Neural progenitor cell (in vitro differentiated cells): ENCODE data around the gene RFFL. TPM values are rescaled to one million over a fixed set of nuclear protein-coding genes. Genes with fewer than 3 reads are reported as not detected.

Source experiments
- DNase-seq: peaks from one replicate; pipeline ENCODE4 v3.0.0-alpha.2; 2016; ENCODE audit warnings: low spot score
- H2AFZ ChIP-seq: fragments of 200-600 bp; sonication (generic); replicated peaks from 2 replicates; pipeline ENCODE4 v1.6.1; 2016; ENCODE audit warnings: antibody characterized with exemption
- H3F3A ChIP-seq: fragments of 200-600 bp; sonication (generic); 2 replicates; pipeline ENCODE4 v1.6.1; 2016; ENCODE audit warnings: antibody characterized with exemption, low read depth
- H3K27ac ChIP-seq: fragments of 200-600 bp; sonication (generic); 2 replicates; pipeline ENCODE4 v1.5.1; 2016; ENCODE audit warnings: mild to moderate bottlenecking
- H3K27me3 ChIP-seq: fragments of 200-600 bp; sonication (generic); 2 replicates; pipeline ENCODE4 v1.6.1; 2016; ENCODE audit warnings: mild to moderate bottlenecking, moderate library complexity
- H3K36me3 ChIP-seq: fragments of 200-600 bp; sonication (generic); 2 replicates; pipeline ENCODE4 v1.5.1; 2016
- H3K4me1 ChIP-seq: fragments of 200-600 bp; sonication (generic); 2 replicates; pipeline ENCODE4 v1.6.1; 2016; ENCODE audit warnings: mixed run types
- H3K4me2 ChIP-seq: fragments of 200-600 bp; sonication (generic); 2 replicates; pipeline ENCODE4 v1.6.1; 2016
- H3K4me3 ChIP-seq: fragments of 200-600 bp; sonication (generic); 2 replicates; pipeline ENCODE4 v1.5.1; 2016
- H3K79me2 ChIP-seq: fragments of 200-600 bp; sonication (generic); 2 replicates; pipeline ENCODE4 v1.6.1; 2016; ENCODE audit warnings: low read depth
- H3K9ac ChIP-seq: fragments of 200-600 bp; sonication (generic); 2 replicates; pipeline ENCODE4 v1.6.1; 2016
- H3K9me3 ChIP-seq: fragments of 200-600 bp; sonication (generic); 2 replicates; pipeline ENCODE4 v1.5.1; 2016; ENCODE audit warnings: low read depth
- H4K20me1 ChIP-seq: fragments of 200-600 bp; sonication (generic); 2 replicates; pipeline ENCODE4 v1.6.1; 2016; ENCODE audit warnings: low read depth
- H3K27ac Mint-ChIP-seq: 3 replicates; pipeline ENCODE4 v1.8.0; 2021; ENCODE audit warnings: mixed read lengths
- H3K27me3 Mint-ChIP-seq: 2 replicates; pipeline ENCODE4 v1.8.0; 2022; ENCODE audit warnings: low read depth, mild to moderate bottlenecking, inconsistent platforms, moderate library complexity, mixed read lengths; ENCODE audit not compliant: insufficient read depth
- H3K36me3 Mint-ChIP-seq: 3 replicates; pipeline ENCODE4 v1.8.0; 2021; ENCODE audit warnings: mixed read lengths
- H3K4me1 Mint-ChIP-seq: 3 replicates; pipeline ENCODE4 v1.8.0; 2021; ENCODE audit warnings: mixed read lengths
- H3K4me3 Mint-ChIP-seq: 3 replicates; pipeline ENCODE4 v1.8.0; 2021; ENCODE audit warnings: mild to moderate bottlenecking, moderate library complexity, mixed read lengths
- H3K9me3 Mint-ChIP-seq: 3 replicates; pipeline ENCODE4 v1.8.0; 2020; ENCODE audit warnings: mixed read lengths
- CTCF ChIP-seq: fragments of 200-600 bp; sonication (generic); IDR thresholded peaks from 2 replicates; pipeline ENCODE4 v1.5.1; 2017; ENCODE audit warnings: antibody characterized with exemption, mild to moderate bottlenecking
- EZH2 ChIP-seq: fragments of 200-600 bp; sonication (generic); IDR thresholded peaks from 2 replicates; pipeline ENCODE4 v1.6.1; 2017; ENCODE audit warnings: antibody characterized with exemption, mild to moderate bottlenecking, moderate library complexity
- EZH2phosphoT487 ChIP-seq: fragments of 200-600 bp; sonication (generic); IDR thresholded peaks from 2 replicates; pipeline ENCODE4 v1.6.1; 2017; ENCODE audit warnings: antibody characterized with exemption
- total RNA-seq: library from RNA; depleted of rRNA; stranded (reverse); fragments of >200 nt; gene quantifications from 2 replicates; pipeline ENCODE4 v1.2.3, GENCODE V29; 2015; ENCODE audit warnings: low replicate concordance

RFFL gene
- total RNA-seq, 1 donor from 2014 or later = 20.6 TPM

DNA sequence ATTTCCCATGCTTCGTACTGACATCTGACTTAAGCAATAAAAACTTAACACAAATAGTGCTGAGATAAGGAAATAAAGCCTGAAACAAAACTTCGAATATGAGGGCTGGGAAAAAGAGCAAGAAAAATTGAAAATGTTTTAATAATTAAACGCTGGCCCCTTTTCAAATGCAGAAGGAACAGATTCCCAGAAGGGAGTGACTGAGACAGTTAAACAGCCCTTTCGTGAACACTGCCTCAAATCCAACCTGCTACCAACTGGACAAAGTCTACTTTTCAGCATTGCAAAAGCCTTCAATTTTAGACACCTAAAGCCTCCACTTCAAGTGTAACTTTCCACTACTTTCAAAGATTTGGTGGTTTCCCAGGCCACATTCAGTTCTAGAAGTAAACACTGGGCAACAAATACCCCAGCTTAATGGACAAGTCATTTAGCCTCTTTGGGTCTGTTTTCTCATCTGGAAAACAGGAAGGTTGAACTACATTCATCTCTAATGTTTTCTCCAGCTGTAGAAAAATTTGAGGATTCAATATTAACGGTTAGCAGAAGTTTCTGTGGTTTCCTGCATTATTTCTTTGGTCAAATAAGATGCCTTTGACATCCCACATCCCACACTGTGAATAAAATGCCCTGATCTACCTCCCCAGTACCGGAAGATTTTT, 11.8 kb downstream of the RFFL start:
- Histone ChIP-seq H3K9ac (no peak overlapping the region), H3K79me2 (no peaks in the 10 kb centered on the region)
- peaks cover 18% of the 10 kb centered on the region for H3K4me1 Mint-ChIP-seq

GRCh38 chr17:35051183-35051578, 12.3 kb downstream of the RFFL start:
- H3K4me3 Mint-ChIP-seq = no peak overlapping the region
- peaks cover 2% of the 10 kb centered on the region for H3K27me3 Mint-ChIP-seq
- H3K27ac Mint-ChIP-seq = no peak overlapping the region

More for the DNA sequence above, 11.8 kb downstream of the RFFL start:
- Mint-ChIP-seq H3K4me3 (no peak overlapping the region), H3K36me3 (no peaks in the 10 kb centered on the region), H3K27me3 (peaks cover 2% of the 10 kb centered on the region), H3K9me3 (no peaks in the 10 kb centered on the region), H3K27ac (no peak overlapping the region)
- Histone ChIP-seq H3K4me3 (no peak overlapping the region), H2AFZ (no peak overlapping the region), H3K27ac (no peak overlapping the region), H3K9me3 (no peaks in the 10 kb centered on the region), H3K27me3 (no peaks in the 10 kb centered on the region), H3K36me3 (no peaks in the 10 kb centered on the region), H3F3A (peaks cover 27% of the 10 kb centered on the region), H4K20me1 (no peaks in the 10 kb centered on the region), H3K4me1 (peaks cover 51% of the 10 kb centered on the region), H3K4me2 (no peak overlapping the region)
- DNase-seq = no peak
- TF ChIP-seq CTCF (no peak), EZH2 (no peak), EZH2phosphoT487 (no peak)

DNA sequence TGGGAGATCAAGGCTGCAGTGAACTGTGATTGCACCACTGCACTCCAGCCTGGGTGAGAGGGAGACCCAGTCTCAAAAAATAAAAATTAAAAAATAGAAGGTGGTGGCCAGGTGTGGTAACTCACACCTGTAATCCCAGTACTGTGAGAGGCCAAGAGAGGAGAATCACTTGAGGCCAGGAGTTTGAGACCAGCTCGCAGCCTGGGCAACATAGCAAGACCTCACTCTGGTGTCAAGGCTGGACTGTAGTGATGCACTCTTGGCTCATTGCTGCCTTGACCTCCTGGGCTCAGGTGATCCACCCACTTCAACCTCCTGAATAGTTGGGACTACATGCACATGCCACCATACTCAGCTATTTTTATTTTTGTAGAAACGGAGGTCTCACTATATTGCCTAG, 13.3 kb downstream of the RFFL start:
- Histone ChIP-seq H3K4me2 (no peak overlapping the region), H4K20me1 (no peaks in the 10 kb centered on the region), H3K9ac (no peak overlapping the region), H3K36me3 (no peaks in the 10 kb centered on the region), H3K27ac (no peak overlapping the region), H3K79me2 (no peaks in the 10 kb centered on the region), H2AFZ (no peak overlapping the region), H3K9me3 (no peaks in the 10 kb centered on the region), H3F3A (peaks cover 39% of the 10 kb centered on the region), H3K4me3 (no peak overlapping the region), H3K27me3 (no peaks in the 10 kb centered on the region), H3K4me1 (peaks cover 58% of the 10 kb centered on the region)
- H3K9me3 Mint-ChIP-seq = no peaks in the 10 kb centered on the region
- H3K36me3 Mint-ChIP-seq = no peaks in the 10 kb centered on the region
- TF ChIP-seq CTCF (no peak), EZH2phosphoT487 (no peak), EZH2 (no peak)
- no peak for DNase-seq
- no peak overlapping the region for H3K27ac Mint-ChIP-seq
- H3K4me1 Mint-ChIP-seq = peaks cover 18% of the 10 kb centered on the region
- H3K27me3 Mint-ChIP-seq = peaks cover 2% of the 10 kb centered on the region
- no peak overlapping the region for H3K4me3 Mint-ChIP-seq

More at GRCh38 chr17:35051183-35051578, 12.3 kb downstream of the RFFL start:
- no peaks in the 10 kb centered on the region for H3K36me3 ChIP-seq
- H3F3A ChIP-seq = peaks cover 33% of the 10 kb centered on the region
- no peak for DNase-seq
- TF ChIP-seq EZH2phosphoT487 (no peak), CTCF (no peak), EZH2 (no peak)
- H3K4me2 ChIP-seq = no peak overlapping the region
- Mint-ChIP-seq H3K36me3 (no peaks in the 10 kb centered on the region), H3K9me3 (no peaks in the 10 kb centered on the region), H3K4me1 (peaks cover 21% of the 10 kb centered on the region)
- H3K9ac ChIP-seq = no peak overlapping the region
- H3K27me3 ChIP-seq = no peaks in the 10 kb centered on the region
- H4K20me1 ChIP-seq = no peaks in the 10 kb centered on the region
- H3K27ac ChIP-seq = no peak overlapping the region
- H3K4me1 ChIP-seq = peaks cover 56% of the 10 kb centered on the region
- H3K79me2 ChIP-seq = no peaks in the 10 kb centered on the region
- no peaks in the 10 kb centered on the region for H3K9me3 ChIP-seq
- H3K4me3 ChIP-seq = no peak overlapping the region
- H2AFZ ChIP-seq = no peak overlapping the region
